H1 (cell line): ENCODE data around the gene IFT122. TPM values are rescaled to one million over a fixed set of nuclear protein-coding genes. Genes with fewer than 3 reads are reported as not detected.

Source experiments
- ATF2 ChIP-seq: IDR thresholded peaks from 2 replicates; pipeline ENCODE4 v1.6.1; 2012; ENCODE audit warnings: low read length, inconsistent platforms
- CBX5 ChIP-seq: fragments of 300-800, 300-1000 bp; sonication (generic); IDR thresholded peaks from 2 replicates; pipeline ENCODE4 v1.7.1; 2016; ENCODE audit warnings: antibody characterized with exemption, low read length, low read depth
- CHD7 ChIP-seq: fragments of 300-600 bp; sonication (generic); IDR thresholded peaks from 2 replicates; pipeline ENCODE4 v1.7.1; 2012; ENCODE audit warnings: low read length, moderate library complexity, mild to moderate bottlenecking, inconsistent platforms; ENCODE audit not compliant: insufficient replicate concordance
- HDAC6 ChIP-seq: IDR thresholded peaks from one replicate; pipeline ENCODE4 v1.7.1; 2012; ENCODE audit warnings: low read depth, mild to moderate bottlenecking, inconsistent platforms, low read length, moderate library complexity
- NANOG ChIP-seq: IDR thresholded peaks from 2 replicates; pipeline ENCODE4 v1.6.1; 2011; ENCODE audit warnings: low read length, low read depth, mild to moderate bottlenecking, inconsistent platforms; ENCODE audit not compliant: insufficient read depth, poor library complexity, severe bottlenecking
- RAD21 ChIP-seq, 2 experiments: IDR thresholded peaks in 1 of 2; conservative IDR thresholded peaks in 1 of 2; 2 replicates each; pipeline ENCODE4 v1.6.1; 2011; ENCODE audit warnings: low read depth in 2 of 2, low read length in 2 of 2, improper control_type of control experiment in 1 of 2, inconsistent platforms in 1 of 2, mild to moderate bottlenecking in 1 of 2, moderate library complexity in 1 of 2
- SIN3A ChIP-seq, 2 experiments: IDR thresholded peaks in 1 of 2; conservative IDR thresholded peaks in 1 of 2; 2 replicates each; pipeline ENCODE4 v1.6.1; 2011 to 2012; ENCODE audit warnings: low read length in 2 of 2, improper control_type of control experiment in 1 of 2, low read depth in 1 of 2, mild to moderate bottlenecking in 1 of 2
- polyA plus RNA-seq, 7 experiments: library from polyadenylated mRNA; depleted of rRNA in 3 of 7; stranded (reverse) in 5 of 7; unstranded in 2 of 7; fragments of >200 nt in 5 of 7; fragments of 200-250 nt in 2 of 7; gene quantifications; 1 replicate in 5 of 7; 2 replicates in 1 of 7; 4 replicates in 1 of 7; pipeline versions ENCODE4 v1.2.1 to v1.2.3, GENCODE V29; 2011 to 2013; ENCODE audit warnings: missing spikeins in 2 of 7, mixed read lengths in 2 of 7
- total RNA-seq: library from RNA; stranded (reverse); fragmentation: NEBNext Ultra II Directional; extraction: Animal tissue kit (Norgen Biotek cat#: 25700); gene quantifications from 2 replicates; pipeline ENCODE4 v1.2.1, GENCODE V29; 2021

Gene IFT122
- total and polyA plus RNA-seq, 2 of the 8 experiments (the other 6 are each of a cell fraction or from before 2014, with no cell fraction given) = 23.7 to 25.1 TPM

DNA sequence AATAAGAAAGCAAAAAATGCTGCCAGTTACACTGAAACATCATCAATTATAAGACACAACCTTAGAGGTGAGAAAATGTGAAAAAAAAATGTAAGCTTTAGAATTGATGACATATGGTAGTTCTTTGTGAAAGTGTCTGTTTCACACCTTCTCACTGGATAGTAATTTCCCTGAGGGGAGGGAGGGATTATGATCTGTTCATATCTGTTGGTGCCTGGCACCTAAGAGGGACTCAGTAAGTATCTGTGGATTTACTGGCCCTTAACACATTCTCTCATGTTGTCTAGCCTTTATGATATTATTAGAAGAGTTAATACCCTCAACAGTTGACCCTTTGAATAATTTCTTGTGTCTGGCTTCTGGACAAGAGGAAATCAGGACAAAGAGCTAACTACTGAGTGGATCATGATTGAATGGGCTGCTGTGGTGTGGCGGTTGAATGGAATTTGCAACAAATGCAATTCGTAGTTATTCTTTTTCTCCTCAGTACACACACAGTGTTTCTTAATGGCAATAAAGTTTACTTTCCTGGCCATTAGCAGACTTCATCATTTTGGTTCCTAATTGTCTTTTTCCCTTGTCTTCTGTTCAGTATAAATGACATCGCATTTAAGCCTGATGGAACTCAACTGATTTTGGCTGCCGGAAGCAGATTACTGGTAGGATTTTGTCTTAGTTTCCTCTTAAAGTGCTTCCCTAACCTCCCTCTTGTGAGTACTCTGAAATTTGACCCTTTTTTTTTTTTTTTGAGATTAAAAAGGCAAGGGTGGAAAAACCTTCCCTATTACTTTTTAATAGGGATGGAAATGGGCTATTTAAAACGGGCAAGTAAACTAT is 9.5 kb downstream of the IFT122 start (continued):
- TF ChIP-seq CHD7 (no peak), SIN3A (conservative IDR thresholded peaks at IDR 0.05 in 1 of 2, IDR thresholded peaks at IDR 0.05 in 1 of 2; ENCODE audit: low read depth in 1 of 2, low read length in 2 of 2) (no peak), ATF2 (no peak), NANOG (no peak), RAD21 (IDR thresholded peaks at IDR 0.05 in 1 of 2, conservative IDR thresholded peaks at IDR 0.05 in 1 of 2; ENCODE audit: low read depth in 2 of 2, low read length in 2 of 2) (no peak), HDAC6 (no peak), CBX5 (no peak)
